Stimulated activated CD4-positive, alpha-beta T cell treated with anti-CD3 and anti-CD28 coated beads, TNF-alpha, amount 100 ng/mL, for 1 hour (primary cell): ENCODE measurements around the gene AKAP9.
"Not testable (repeated sequence)": the region's sequence is repeated elsewhere in the genome, so short reads cannot be mapped to it uniquely, and the experiment has no call there.

Experiments used
- DNase-seq, 3 donors: peaks; one replicate each; pipeline ENCODE4 v3.0.0-alpha.2; 2020; ENCODE audit warnings: low read depth in 3 of 3, low spot score in 1 of 3

Gene AKAP9

DNA sequence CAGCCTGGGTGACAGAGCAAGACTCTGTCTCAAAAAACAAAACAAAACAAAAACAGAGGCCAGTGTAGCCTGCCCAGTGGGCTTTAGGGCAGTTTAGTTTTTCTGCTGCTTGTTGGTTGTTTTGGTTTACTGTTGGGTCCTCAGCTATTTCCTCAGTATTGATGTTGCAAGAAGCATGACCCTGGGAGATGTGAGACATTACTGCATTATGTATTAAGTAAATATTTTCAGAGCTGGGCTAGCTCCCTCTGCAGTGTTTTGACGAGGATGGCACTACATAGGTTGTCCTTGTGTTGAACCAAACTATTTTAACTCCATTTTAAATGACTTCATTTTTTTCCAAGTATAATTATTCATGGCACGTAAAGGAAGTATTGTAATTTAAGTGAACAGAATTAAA, 4.8 kb downstream of the AKAP9 start:
- DNase-seq, result no peak

GRCh38 chr7:91946549-91946948, 5.9 kb downstream of the AKAP9 start:
- DNase-seq, result no peak

GRCh38 chr7:91947948-91948347, 7.3 kb downstream of the AKAP9 start:
- no peak for DNase-seq

- DNase-seq, result no peak
Observed at GRCh38 chr7:91949221-91950009, 8.8 kb downstream of the AKAP9 start.

DNA sequence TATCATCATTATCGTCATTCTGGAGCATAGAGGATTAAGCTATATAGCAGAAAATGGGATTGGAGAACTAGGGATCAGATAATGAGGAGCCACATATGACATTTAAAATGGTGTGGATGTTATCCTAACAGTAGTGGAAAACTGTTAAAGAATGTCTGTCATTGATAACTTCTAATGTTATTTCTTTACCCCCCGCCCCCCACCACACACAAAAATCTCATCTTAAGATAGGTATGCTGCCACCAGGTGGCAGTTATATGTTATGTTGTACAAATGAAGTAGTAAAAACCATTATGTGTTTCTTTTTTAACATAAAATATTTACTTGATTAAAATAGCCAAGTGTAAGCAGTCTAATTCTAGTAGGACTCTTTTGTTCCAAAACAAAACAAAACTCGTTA, 13.0 kb downstream of the AKAP9 start:
- DNase-seq, result no peak

- not testable (repeated sequence) for DNase-seq
Observed at GRCh38 chr7:91956464-91956863, 15.8 kb downstream of the AKAP9 start.

DNA sequence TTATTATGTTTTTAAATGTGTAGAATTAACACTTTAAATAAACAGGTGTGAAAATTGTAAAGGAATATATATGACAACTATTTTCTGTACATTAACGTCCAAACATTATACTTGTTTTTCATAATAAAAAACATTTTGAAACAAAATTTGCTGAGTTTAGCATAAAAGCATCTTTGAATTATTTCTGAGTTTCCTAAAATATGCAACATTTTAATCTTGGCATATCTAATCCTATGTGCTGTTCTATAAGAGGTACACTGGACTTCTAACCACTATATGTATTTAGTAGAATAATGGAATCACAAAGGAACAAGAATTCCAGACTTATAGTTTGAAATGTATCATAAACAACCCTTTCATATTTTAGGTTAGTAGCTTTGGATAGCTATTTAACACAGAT, 16.6 kb downstream of the AKAP9 start:
- no peak for DNase-seq

- DNase-seq, result no peak
Observed at GRCh38 chr7:91957823-91958222, 17.2 kb downstream of the AKAP9 start.

GRCh38 chr7:91959023-91959422, 18.4 kb downstream of the AKAP9 start:
- DNase-seq, result no peak

GRCh38 chr7:91961816-91962215, 21.2 kb downstream of the AKAP9 start:
- DNase-seq, result no peak

GRCh38 chr7:91962419-91962818, 21.8 kb downstream of the AKAP9 start:
- no peak for DNase-seq

DNA sequence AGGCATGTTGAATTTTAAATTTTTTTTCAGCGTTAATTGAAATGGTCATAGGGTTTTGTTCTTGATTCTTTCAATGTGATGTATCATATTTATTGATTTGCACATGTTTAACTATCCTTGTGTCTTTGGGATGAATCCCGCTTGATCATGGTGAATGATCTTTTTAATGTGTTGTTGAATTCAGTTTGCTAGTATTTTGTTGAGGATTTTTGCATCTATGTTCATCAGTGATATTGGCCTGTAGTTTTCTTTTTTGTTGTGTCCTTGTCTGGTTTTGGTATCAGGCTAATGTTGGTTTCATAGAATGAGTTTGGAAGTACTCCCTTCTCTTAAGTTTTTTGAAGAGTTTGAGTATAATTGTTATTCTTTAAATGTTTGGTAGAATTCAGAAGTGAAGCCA, 26.9 kb downstream of the AKAP9 start:
- not testable (repeated sequence) for DNase-seq

GRCh38 chr7:91973639-91974038, 33.0 kb downstream of the AKAP9 start:
- DNase-seq, result no peak

- no peak for DNase-seq
Observed at GRCh38 chr7:91974066-91974465, 33.4 kb downstream of the AKAP9 start.

- DNase-seq, result no peak
Observed at GRCh38 chr7:91976743-91977142, 36.1 kb downstream of the AKAP9 start.

- DNase-seq, result no peak
Observed at GRCh38 chr7:91979590-91979989, 38.9 kb downstream of the AKAP9 start.

GRCh38 chr7:91982352-91982751, 41.7 kb downstream of the AKAP9 start:
- not testable (repeated sequence) for DNase-seq

GRCh38 chr7:91988213-91988612, 47.6 kb downstream of the AKAP9 start:
- no peak for DNase-seq

DNA sequence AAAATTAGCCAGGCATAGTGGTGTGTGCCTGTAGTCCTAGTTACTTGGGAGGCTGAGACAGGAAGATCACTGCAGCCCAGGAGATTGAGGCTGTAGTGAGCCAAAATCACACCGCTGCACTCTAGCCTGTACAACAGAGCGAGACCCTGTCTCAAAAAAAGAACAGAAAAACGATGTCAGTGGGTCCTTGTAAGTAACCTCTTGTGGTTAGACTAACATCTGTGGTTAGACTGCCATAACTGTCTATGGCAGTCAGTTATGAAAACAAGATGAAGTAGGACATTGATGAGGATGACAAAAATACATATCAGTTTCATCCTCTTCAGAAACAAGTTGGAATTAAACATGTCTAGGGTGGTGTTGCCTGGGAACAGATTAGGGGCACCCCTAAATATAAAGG, 53.3 kb downstream of the AKAP9 start:
- no peak for DNase-seq

DNA sequence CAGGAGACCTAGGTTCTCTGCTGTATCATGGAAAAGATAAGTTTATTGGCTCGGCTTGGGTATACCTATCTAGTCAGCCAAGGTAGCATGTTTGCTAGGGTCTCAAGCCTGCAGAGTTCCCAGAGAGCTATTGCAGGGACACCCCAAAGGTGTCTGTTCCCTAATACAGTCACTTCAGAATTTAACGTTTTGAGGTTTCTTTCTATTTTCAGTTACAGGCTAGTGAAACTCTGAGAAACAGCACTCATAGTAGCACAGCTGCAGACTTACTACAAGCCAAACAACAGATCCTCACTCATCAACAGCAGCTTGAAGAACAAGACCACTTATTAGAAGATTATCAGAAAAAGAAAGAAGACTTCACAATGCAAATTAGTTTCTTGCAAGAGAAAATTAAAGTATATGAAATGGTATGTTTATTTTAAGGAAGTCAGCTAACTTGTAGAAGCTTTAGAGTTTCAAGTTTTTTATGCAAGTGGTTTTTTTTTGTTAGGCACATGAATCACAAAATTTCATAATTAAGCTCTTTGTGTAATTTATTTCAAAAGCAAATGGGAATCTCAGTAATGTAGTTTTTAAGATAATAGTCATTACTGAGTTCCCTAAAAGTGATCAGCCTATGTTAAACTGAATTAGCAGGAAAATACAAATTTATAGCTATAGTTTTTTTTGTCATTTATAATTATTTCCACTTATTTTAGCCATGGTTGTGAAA, 54.9 kb downstream of the AKAP9 start:
- DNase-seq, result no peak

GRCh38 chr7:91999631-92000565, 59.2 kb downstream of the AKAP9 start:
- no peak for DNase-seq

- no peak for DNase-seq
Observed at GRCh38 chr7:92002720-92003119, 62.1 kb downstream of the AKAP9 start.
